ENCODE measurements around the gene KIF13A. TPM values are rescaled to one million over a fixed set of nuclear protein-coding genes. Genes with fewer than 3 reads are reported as not detected.

Gene KIF13A
- total RNA-seq, 2 experiments from 2014 or later = 0.91 to 1.4 TPM

- Mint-ChIP-seq H3K4me3 (no peak overlapping the region), H3K27ac (no peak overlapping the region), H3K4me1 (ENCODE audit: low read depth) (no peaks in the 10 kb centered on the region), H3K27me3 (peaks cover 19% of the 10 kb centered on the region), H3K9me3 (no peaks in the 10 kb centered on the region), H3K36me3 (ENCODE audit: low read depth) (no peaks in the 10 kb centered on the region)
- Histone ChIP-seq H3K4me3 (ENCODE audit: low read length) (no peak overlapping the region), H3K27ac (ENCODE audit: low read depth in 1 of 2, low read length in 2 of 2) (no peak overlapping the region), H3K4me1 (ENCODE audit: insufficient read depth, low read length) (no peaks in the 10 kb centered on the region), H3K9me3 (ENCODE audit: control insufficient read depth in 1 of 2, insufficient read depth in 1 of 2, low read length in 2 of 2) (no peaks in the 10 kb centered on the region), H3K36me3 (ENCODE audit: insufficient read depth, low read length) (no peaks in the 10 kb centered on the region), H3K27me3 (ENCODE audit: control insufficient read depth in 1 of 2, insufficient read depth in 2 of 2, low read length in 2 of 2) (peaks cover 0 to 2% of the 10 kb centered on the region in 2 experiments)
- DNase-seq (no peak), ATAC-seq (ENCODE audit: poor library complexity) (no peak)
- CTCF ChIA-PET = no interaction called here
- no peak for TF ChIP-seq CTCF (IDR thresholded peaks at IDR 0.05)
- intact Hi-C loops (cut with DNase I, micrococcal nuclease) = no loop called here
- POLR2A ChIA-PET = no interaction called here
Observed at GRCh38 chr6:17865798-17866725, 121.4 kb downstream of the KIF13A start.

GRCh38 chr6:17865243-17865642 lies 122.2 kb downstream of the KIF13A start:
- no peak overlapping the region for H3K27ac Mint-ChIP-seq
- Histone ChIP-seq H3K9me3 (ENCODE audit: control insufficient read depth in 1 of 2, insufficient read depth in 1 of 2, low read length in 2 of 2) (no peaks in the 10 kb centered on the region), H3K4me3 (ENCODE audit: low read length) (no peak overlapping the region), H3K27me3 (ENCODE audit: control insufficient read depth in 1 of 2, insufficient read depth in 2 of 2, low read length in 2 of 2) (peaks cover 0 to 2% of the 10 kb centered on the region in 2 experiments), H3K27ac (ENCODE audit: low read depth in 1 of 2, low read length in 2 of 2) (no peak overlapping the region), H3K4me1 (ENCODE audit: insufficient read depth, low read length) (no peaks in the 10 kb centered on the region), H3K36me3 (ENCODE audit: insufficient read depth, low read length) (no peaks in the 10 kb centered on the region)
- ATAC-seq (ENCODE audit: poor library complexity) (no peak), DNase-seq (no peak)
- POLR2A ChIA-PET = no interaction called here
- no peaks in the 10 kb centered on the region for H3K36me3 Mint-ChIP-seq (ENCODE audit: low read depth)
- H3K4me3 Mint-ChIP-seq = no peak overlapping the region
- intact Hi-C loops (cut with DNase I, micrococcal nuclease) = no loop called here
- no peaks in the 10 kb centered on the region for H3K9me3 Mint-ChIP-seq
- no peak for TF ChIP-seq CTCF (IDR thresholded peaks at IDR 0.05)
- H3K27me3 Mint-ChIP-seq = peaks cover 19% of the 10 kb centered on the region
- no peaks in the 10 kb centered on the region for H3K4me1 Mint-ChIP-seq (ENCODE audit: low read depth)
- CTCF ChIA-PET = no interaction called here

- ChIA-PET CTCF (no interaction called here), POLR2A (no interaction called here)
- Mint-ChIP-seq H3K4me3 (no peak overlapping the region), H3K9me3 (no peaks in the 10 kb centered on the region), H3K4me1 (ENCODE audit: low read depth) (no peaks in the 10 kb centered on the region), H3K36me3 (ENCODE audit: low read depth) (no peaks in the 10 kb centered on the region), H3K27me3 (peaks cover 15% of the 10 kb centered on the region), H3K27ac (no peak overlapping the region)
- DNase-seq (no peak), ATAC-seq (ENCODE audit: poor library complexity) (no peak)
- H3K27me3 ChIP-seq (ENCODE audit: control insufficient read depth in 1 of 2, insufficient read depth in 2 of 2, low read length in 2 of 2) = peaks cover 0 to 1% of the 10 kb centered on the region in 2 experiments
- no peaks in the 10 kb centered on the region for H3K4me1 ChIP-seq (ENCODE audit: insufficient read depth, low read length)
- no peak overlapping the region for H3K4me3 ChIP-seq (ENCODE audit: low read length)
- TF ChIP-seq CTCF (IDR thresholded peaks at IDR 0.05) = no peak
- intact Hi-C loops (cut with DNase I, micrococcal nuclease) = no loop called here
- no peaks in the 10 kb centered on the region for H3K9me3 ChIP-seq (ENCODE audit: control insufficient read depth in 1 of 2, insufficient read depth in 1 of 2, low read length in 2 of 2)
- H3K27ac ChIP-seq (ENCODE audit: low read depth in 1 of 2, low read length in 2 of 2) = no peak overlapping the region
- H3K36me3 ChIP-seq (ENCODE audit: insufficient read depth, low read length) = no peaks in the 10 kb centered on the region
Observed at GRCh38 chr6:17863901-17864754, 123.3 kb downstream of the KIF13A start.

All from CD4-positive, alpha-beta T cell (primary cell).